ELF-1 (cell line): Measurements from ENCODE around the gene DNAJB5.
"Not testable (repeated sequence)": the region's sequence is repeated elsewhere in the genome, so short reads cannot be mapped to it uniquely, and the experiment has no call there.

Experiments
- DNase-seq: peaks from one replicate; pipeline ENCODE4 v3.0.0-alpha.2; 2016; ENCODE audit warnings: low read depth, low spot score

DNAJB5 gene

GRCh38 chr9:35000535-35001284 is 11.2 kb downstream of the DNAJB5 start:
- peak; percentile 35 for DNase-seq

DNA sequence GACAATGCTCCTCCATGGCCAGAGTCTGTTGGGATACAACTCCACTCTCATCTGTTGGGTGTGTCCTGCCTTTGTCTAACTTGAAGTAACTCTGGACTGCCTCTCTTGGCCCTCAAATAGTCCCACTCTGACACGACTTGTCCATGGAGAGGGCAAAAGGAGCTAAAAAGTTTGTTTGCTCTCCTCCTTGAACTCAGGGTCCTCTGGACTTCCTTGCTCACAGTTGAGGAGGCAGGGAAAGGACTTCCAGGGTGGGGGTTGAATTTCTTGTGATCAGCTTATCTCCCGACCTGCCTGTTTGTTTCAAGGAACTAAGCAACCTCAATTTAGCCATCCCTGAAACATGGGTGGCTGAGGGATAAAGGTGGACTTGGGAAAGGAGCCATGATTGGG is 11.7 kb downstream of the DNAJB5 start:
- DNase-seq = no peak

DNA sequence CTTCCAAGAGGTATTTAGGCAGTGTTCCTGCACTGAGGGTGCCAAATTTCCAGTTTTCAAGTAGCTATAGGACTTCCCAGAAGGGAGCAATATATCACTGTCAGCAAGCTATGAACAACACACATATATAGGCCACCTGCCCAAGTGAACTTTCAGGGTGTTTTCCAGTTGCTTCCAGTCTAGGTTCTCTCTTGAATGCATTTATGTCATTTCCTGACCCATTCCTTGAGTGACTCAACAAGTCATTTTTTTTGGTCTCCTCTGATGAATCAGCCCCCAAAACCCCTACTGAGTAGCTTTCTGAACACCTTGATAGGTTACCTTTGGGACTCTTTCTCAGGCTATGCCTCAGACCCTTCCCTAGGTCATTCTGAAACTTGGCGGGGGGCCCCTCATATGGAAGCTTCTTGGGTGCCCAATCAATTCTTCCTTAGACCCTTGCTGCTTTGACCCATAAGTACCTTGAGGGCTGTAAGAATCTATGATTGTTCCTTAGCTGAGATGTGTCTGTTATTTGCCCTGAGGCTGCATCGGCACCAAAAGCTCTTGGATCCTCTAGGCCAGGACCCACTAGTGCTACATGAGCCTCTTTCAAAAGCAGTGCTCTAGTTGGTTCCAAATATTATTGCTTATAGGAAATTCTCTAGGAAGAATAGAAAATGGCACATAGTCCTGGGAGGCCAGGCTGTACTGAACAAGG is 12.4 kb downstream of the DNAJB5 start:
- no peak for DNase-seq

DNA sequence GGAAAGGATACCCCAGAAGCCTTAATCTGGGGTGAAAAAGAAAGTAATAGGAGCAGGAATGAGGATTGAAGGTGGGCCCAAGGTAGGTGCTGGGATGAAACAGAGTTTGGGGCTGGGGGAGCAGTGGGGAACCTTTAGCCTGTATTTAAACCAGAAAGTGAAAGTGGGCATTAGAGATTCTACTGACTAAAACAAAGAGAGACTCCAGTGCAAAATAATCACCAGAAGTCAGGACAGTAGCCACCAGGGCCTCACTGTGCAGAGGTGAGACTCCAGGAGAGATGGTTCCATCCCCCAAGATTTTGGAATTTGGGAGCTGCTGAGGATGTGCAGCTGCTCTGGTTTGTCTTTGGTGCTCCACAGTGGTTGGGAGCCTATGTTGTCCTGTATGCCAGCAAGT is 13.1 kb downstream of the DNAJB5 start:
- no peak for DNase-seq

DNA sequence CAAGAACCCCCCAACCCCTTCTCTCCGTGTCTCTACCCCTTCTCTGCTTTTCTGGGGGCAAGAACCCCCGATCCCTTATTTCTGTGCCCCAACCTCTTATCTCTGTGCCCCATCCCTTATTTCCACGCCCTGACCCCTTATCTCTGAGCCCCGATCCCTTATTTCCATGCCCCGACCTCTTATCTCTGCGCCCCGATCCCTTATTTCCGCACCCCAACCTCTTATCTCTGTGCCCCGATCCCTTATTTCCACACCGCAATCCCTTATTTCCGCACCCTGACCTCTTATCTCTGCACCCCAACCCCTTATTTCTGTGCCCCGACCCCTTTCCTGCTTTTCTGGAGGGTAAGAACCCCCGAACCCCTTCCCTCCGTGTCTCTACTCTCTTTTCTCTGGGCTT is 14.8 kb downstream of the DNAJB5 start:
- DNase-seq = not testable (repeated sequence)

- no peak for DNase-seq
These were observed 20.9 kb downstream of the DNAJB5 start for GRCh38 chr9:35010351-35010958.

DNA sequence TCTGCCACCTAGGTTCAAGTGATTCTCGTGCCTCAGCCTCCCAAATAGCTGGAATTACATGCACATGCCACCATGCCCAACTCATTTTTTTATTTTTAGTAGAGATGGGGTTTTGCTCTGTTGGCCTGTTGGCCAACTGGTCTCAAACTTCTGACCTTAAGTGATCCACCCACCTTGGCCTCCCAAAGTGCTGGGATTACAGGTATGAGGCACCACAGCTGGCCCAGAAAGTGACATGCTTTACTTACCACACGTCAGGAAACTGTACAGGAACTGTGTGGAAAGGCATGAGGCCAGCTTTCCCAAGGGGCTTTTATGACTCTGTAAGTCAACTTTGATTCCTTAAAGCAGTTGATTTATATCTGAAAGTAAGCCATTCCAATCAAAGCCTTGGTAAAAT is 25.0 kb downstream of the DNAJB5 start:
- no peak for DNase-seq

DNA sequence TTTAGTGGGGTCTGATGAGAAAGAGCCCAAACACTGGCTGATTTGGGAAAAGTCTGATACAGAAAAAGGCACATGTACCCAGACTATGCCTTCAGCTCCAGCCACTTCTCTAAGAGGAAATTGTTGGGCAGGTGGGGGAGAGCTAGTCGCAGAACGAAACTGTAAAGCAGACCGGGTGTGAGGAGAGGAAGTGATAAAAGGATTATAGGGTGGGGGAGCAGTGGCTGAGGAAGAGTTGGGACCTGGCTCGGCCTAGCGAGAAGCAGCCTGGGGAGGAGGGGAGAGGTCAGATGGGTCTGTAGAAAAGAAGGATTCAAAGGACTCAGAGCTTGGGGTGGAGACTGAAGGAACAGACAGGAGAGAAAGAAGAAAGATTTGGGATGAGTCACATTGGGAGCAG is 33.9 kb downstream of the DNAJB5 start:
- not testable (repeated sequence) for DNase-seq

GRCh38 chr9:35026671-35027070 is 37.1 kb downstream of the DNAJB5 start:
- no peak for DNase-seq

DNA sequence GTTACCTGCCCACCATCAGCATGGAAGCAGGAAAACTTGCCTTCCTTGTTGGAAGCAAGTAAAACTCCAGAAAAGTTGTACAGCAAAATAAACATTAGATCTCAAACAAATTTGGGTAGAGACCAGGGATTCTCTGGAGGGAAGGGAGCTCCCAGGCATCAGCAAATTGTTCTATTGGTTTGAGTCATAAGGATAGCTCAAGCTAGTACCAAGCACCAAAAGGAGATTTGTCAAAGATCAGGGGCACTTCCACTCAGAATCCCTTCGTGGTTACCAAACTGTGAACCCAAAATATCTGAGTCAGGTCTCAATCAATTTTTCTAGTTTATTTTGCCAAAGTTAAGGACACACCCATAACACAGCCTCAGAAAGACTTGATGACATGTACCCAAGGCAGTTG is 37.8 kb downstream of the DNAJB5 start:
- no peak for DNase-seq

DNA sequence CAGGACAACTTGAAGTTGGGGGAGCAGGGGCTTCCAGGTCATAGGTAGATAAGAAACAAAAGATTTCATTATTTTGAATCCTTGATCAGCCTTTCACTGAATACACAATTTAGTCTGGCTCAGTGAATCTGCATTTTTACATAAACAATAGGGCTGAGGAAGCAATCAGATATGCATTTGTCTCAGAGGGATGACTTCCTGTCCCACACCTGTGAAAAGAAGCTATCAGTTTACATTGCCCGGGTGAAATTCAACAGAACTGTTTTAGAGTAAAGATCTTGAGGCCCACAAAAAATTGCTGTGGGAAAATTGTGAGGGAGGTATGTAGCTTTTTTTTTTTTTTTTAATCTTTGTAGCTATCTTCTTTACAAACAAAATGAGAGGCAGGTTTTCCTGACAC is 38.3 kb downstream of the DNAJB5 start:
- no peak for DNase-seq

DNA sequence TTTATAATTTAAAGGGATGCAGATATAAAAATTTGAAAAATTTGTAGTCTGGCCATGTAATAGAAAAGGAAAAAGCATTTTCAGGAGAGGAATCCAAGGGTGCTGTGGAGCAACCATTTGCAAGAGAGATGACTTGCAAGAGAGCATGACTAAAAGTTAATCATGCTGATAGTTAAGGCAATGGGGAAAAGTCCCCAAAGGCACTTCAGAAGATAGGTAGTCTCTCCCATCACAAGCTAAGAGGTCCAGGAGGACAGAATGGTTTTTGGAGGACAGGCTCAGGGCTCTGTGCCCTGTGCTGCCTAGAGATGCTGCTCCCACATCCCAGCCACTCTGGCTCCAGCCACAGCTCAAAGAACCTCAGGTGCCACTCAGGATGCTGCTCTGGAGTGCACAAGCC is 38.8 kb downstream of the DNAJB5 start:
- no peak for DNase-seq

- DNase-seq = no peak
These were observed 39.7 kb downstream of the DNAJB5 start for GRCh38 chr9:35029241-35029640.

DNA sequence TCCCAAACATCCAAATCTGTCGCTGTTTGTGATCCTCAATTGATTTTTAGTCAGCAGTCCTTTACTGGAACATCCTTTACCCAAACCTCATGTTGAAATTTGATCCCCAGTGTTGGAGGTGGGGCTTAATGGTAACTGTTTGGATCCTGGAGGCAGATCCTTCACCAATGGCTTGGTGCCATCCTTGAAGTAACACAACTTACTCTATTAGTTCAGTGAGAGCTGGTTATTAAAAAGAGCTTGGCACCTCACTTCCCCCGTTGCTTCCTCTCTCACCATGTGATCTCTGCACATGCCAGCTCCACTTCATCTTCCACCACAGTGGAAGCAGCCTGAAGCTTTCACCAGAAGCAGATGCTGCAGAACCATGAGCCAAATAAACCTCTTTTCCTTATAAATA is 40.3 kb downstream of the DNAJB5 start:
- DNase-seq = no peak

DNA sequence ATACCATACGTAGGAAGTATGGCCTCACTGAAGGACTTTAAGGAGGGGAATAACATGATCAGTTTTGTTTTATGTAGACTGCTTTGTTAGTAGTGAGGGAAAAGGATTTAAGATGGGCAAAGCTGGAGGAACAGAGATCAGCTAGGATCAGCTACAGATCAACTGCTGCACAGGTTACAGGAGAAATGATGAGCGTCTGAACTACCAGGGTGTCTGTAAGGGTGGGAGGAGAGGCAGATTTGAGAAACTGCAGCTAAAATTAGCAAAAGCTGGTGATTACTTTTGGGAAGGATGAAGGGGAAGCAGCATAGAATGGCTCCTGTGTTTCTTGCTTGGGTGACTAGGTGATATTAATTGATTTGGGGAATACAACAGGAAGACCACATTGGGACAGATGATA is 43.6 kb downstream of the DNAJB5 start:
- DNase-seq = no peak

- DNase-seq = peak; percentile 87
These were observed 46.5 kb downstream of the DNAJB5 start for GRCh38 chr9:35035851-35036701.

GRCh38 chr9:35042081-35042604 is 52.6 kb downstream of the DNAJB5 start:
- peak; percentile 34 for DNase-seq

- no peak for DNase-seq
These were observed 53.5 kb downstream of the DNAJB5 start for GRCh38 chr9:35042891-35043545.

GRCh38 chr9:35044071-35044470 is 54.5 kb downstream of the DNAJB5 start:
- no peak for DNase-seq
